Measurements from ENCODE around the gene SLC23A2. TPM values are rescaled to one million over a fixed set of nuclear protein-coding genes. Genes with fewer than 3 reads are reported as not detected.

SLC23A2 gene
- total and polyA plus RNA-seq, 12 donors, result 51.0 to 294 (median 145) TPM

DNA sequence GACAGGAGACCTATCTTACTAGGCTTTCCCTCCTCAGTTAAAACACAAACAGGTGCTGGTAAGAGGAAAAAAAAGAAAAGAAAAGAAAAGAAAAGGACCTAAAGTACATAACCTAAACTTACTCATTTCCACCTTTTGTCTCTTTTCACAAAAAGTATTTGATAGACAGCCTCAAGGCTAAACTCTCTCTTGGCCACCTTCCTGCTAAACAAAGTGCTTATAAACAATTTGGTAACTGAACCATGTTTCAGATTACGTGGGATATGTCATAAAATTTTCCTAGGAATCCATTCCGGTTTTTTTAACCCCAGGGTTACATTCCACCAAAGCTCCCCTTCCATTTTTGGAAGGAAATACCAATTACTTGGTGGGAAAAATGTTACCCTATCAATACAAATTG lies 170.6 kb downstream of the SLC23A2 start:
- intact Hi-C loops (cut with DNase I), result no loop called here
- TF ChIP-seq, protein P1, sequence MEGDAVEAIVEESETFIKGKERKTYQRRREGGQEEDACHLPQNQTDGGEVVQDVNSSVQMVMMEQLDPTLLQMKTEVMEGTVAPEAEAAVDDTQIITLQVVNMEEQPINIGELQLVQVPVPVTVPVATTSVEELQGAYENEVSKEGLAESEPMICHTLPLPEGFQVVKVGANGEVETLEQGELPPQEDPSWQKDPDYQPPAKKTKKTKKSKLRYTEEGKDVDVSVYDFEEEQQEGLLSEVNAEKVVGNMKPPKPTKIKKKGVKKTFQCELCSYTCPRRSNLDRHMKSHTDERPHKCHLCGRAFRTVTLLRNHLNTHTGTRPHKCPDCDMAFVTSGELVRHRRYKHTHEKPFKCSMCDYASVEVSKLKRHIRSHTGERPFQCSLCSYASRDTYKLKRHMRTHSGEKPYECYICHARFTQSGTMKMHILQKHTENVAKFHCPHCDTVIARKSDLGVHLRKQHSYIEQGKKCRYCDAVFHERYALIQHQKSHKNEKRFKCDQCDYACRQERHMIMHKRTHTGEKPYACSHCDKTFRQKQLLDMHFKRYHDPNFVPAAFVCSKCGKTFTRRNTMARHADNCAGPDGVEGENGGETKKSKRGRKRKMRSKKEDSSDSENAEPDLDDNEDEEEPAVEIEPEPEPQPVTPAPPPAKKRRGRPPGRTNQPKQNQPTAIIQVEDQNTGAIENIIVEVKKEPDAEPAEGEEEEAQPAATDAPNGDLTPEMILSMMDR (IDR thresholded peaks at IDR 0.05), result no peak
- TF ChIP-seq POLR2A (IDR thresholded peaks at IDR 0.05), result no peak
- no peaks in the 10 kb centered on the region for H3K4me1 ChIP-seq (replicated peaks in 1 of 2)
- no peaks in the 10 kb centered on the region for H3K9me3 ChIP-seq (replicated peaks in 1 of 3)
- no peak for DNase-seq
- no peaks in the 10 kb centered on the region for H3K36me3 ChIP-seq (replicated peaks in 1 of 2)
- no peak overlapping the region for H3K27ac ChIP-seq
- no peaks in the 10 kb centered on the region for H3K27me3 ChIP-seq
- no peak overlapping the region for H3K4me3 ChIP-seq
- WGBS, 4 donors, result 57 to 67% (median 64%) methylated on average over 2 of the region's 2 CpGs

DNA sequence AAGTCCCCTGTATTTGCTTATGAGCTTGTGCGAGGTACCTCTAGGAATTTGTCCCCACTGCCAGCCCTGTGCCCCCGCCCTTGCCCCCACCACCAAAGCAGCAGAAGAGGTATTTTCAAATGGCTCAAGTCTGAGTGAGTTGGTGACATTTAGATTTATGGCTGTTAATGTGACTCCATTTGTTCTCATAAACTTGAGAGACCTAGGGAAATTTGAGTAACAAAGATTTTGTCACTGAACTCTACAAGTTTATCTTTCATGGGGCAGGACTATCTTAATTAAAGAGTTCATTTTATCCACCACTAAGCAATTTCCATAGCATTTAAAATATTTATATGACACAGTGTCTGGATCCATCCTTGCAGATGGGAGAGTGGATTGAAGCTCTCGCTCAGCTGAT lies 171.1 kb downstream of the SLC23A2 start:
- Histone ChIP-seq H3K9me3 (replicated peaks in 1 of 3) (no peaks in the 10 kb centered on the region), H3K27ac (no peak overlapping the region), H3K4me3 (no peak overlapping the region), H3K27me3 (no peaks in the 10 kb centered on the region), H3K36me3 (replicated peaks in 1 of 2) (no peaks in the 10 kb centered on the region), H3K4me1 (replicated peaks in 1 of 2) (no peaks in the 10 kb centered on the region)
- DNase-seq, result no peak
- TF ChIP-seq, protein P1 (IDR thresholded peaks at IDR 0.05), result no peak
- no peak for TF ChIP-seq POLR2A (IDR thresholded peaks at IDR 0.05)
- WGBS, 4 donors, result 73 to 94% (median 88%) methylated on average over 3 of the region's 3 CpGs
- intact Hi-C loops (cut with DNase I), result no loop called here

- no peaks in the 10 kb centered on the region for H3K4me1 ChIP-seq (replicated peaks in 1 of 2)
- H3K9me3 ChIP-seq (replicated peaks in 1 of 3), result no peaks in the 10 kb centered on the region
- WGBS, 4 donors, result 67 to 73% (median 71%) methylated on average over 4 of the region's 4 CpGs
- H3K36me3 ChIP-seq (replicated peaks in 1 of 2), result no peaks in the 10 kb centered on the region
- TF ChIP-seq POLR2A (IDR thresholded peaks at IDR 0.05), result no peak
- TF ChIP-seq, protein P1 (IDR thresholded peaks at IDR 0.05), result no peak
- no peak overlapping the region for H3K4me3 ChIP-seq
- peak in 2 of 7 donors; percentile 11 to 54 for DNase-seq
- intact Hi-C loops (cut with DNase I), result no loop called here
- no peaks in the 10 kb centered on the region for H3K27me3 ChIP-seq
- peak overlapping the region in 1 of 5 donors; percentile 52 for H3K27ac ChIP-seq
These were observed 171.6 kb downstream of the SLC23A2 start for GRCh38 chr20:4829514-4830215.

- Histone ChIP-seq H3K36me3 (replicated peaks in 1 of 2) (no peaks in the 10 kb centered on the region), H3K27ac (peak overlapping the region in 1 of 5 donors; percentile 52), H3K4me3 (no peak overlapping the region), H3K4me1 (replicated peaks in 1 of 2) (peaks cover 0 to under 1% of the 10 kb centered on the region in 2 donors), H3K27me3 (no peaks in the 10 kb centered on the region), H3K9me3 (replicated peaks in 1 of 3) (no peaks in the 10 kb centered on the region)
- TF ChIP-seq POLR2A (IDR thresholded peaks at IDR 0.05), result no peak
- TF ChIP-seq, protein P1 (IDR thresholded peaks at IDR 0.05), result no peak
- 75 to 84% (median 81%) methylated on average over 9 to 14 of the region's 14 CpGs for WGBS, 4 donors
- DNase-seq, result peak in 2 of 7 donors; percentile 6 to 13
- intact Hi-C loops (cut with DNase I), result no loop called here
These were observed 172.3 kb downstream of the SLC23A2 start for GRCh38 chr20:4828830-4829513.
